ENCODE data around the gene ZNF236. TPM values are rescaled to one million over a fixed set of nuclear protein-coding genes. Genes with fewer than 3 reads are reported as not detected.

Gene ZNF236
- polyA plus RNA-seq, 3 donors = 1.7 to 6.5 (median 2.4) TPM

DNA sequence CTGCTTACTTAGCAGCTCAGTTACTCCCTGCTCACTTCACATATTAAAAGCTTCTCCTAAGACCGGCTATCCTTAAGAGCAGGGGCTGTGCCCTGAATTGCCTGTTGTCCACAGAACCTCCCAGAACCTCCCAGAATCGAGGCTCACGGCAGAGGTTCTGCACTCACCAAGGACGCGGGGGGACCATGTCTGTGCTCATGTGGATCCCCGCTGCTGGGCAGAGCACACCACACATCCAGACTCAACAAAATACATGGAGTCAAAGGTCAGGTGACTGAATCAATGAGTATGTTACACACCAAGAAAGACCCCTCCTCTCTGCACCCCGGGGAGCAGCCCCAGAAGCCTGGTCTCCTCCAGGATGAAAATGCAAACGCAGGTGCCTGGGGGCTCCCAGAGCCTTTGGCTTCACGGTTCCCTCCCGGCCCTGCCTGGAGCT lies 161.3 kb downstream of the ZNF236 start:
- Histone ChIP-seq H3K27me3 (ENCODE audit: control insufficient read depth in 2 of 2, insufficient read depth in 2 of 2, low read length in 2 of 2) (no peaks in the 10 kb centered on the region), H3K4me2 (replicated peaks; ENCODE audit: extremely low read depth, low read length, poor library complexity, severe bottlenecking) (no peak overlapping the region), H3K27ac (ENCODE audit: low read depth in 1 of 2, low read length in 2 of 2) (no peak overlapping the region), H3K4me1 (ENCODE audit: control insufficient read depth in 1 of 2, insufficient read depth in 2 of 2, low read length in 2 of 2) (peaks cover 15 to 16% of the 10 kb centered on the region in 2 donors), H2AFZ (ENCODE audit: insufficient read depth, low read depth, low read length, poor library complexity, severe bottlenecking) (no peak overlapping the region), H3K9ac (ENCODE audit: insufficient read depth, low read length, poor library complexity, severe bottlenecking) (no peak overlapping the region), H3K4me3 (replicated peaks in 1 of 3; ENCODE audit: low read depth in 2 of 3, low read length in 3 of 3) (no peak overlapping the region), H4K20me1 (ENCODE audit: insufficient read depth, low read length) (no peaks in the 10 kb centered on the region), H3K79me2 (ENCODE audit: insufficient read depth, low read length) (no peaks in the 10 kb centered on the region), H3K9me3 (replicated peaks in 1 of 2; ENCODE audit: control insufficient read depth in 1 of 2, insufficient read depth in 1 of 2, low read length in 2 of 2) (no peaks in the 10 kb centered on the region), H3K36me3 (replicated peaks in 1 of 2; ENCODE audit: control insufficient read depth in 1 of 2, insufficient read depth in 2 of 2, low read length in 2 of 2) (no peaks in the 10 kb centered on the region)
- H3K27ac Mint-ChIP-seq = peak overlapping the region in 1 of 7 donors; percentile 47
- H3K4me3 Mint-ChIP-seq = no peak overlapping the region
- H3K4me1 Mint-ChIP-seq = peaks cover 18% of the 10 kb centered on the region
- TF ChIP-seq, protein P1, sequence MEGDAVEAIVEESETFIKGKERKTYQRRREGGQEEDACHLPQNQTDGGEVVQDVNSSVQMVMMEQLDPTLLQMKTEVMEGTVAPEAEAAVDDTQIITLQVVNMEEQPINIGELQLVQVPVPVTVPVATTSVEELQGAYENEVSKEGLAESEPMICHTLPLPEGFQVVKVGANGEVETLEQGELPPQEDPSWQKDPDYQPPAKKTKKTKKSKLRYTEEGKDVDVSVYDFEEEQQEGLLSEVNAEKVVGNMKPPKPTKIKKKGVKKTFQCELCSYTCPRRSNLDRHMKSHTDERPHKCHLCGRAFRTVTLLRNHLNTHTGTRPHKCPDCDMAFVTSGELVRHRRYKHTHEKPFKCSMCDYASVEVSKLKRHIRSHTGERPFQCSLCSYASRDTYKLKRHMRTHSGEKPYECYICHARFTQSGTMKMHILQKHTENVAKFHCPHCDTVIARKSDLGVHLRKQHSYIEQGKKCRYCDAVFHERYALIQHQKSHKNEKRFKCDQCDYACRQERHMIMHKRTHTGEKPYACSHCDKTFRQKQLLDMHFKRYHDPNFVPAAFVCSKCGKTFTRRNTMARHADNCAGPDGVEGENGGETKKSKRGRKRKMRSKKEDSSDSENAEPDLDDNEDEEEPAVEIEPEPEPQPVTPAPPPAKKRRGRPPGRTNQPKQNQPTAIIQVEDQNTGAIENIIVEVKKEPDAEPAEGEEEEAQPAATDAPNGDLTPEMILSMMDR (IDR thresholded peaks at IDR 0.05) = peak; percentile 56
- intact Hi-C loops (cut with micrococcal nuclease) = loop anchor here in 1 of 2 donors (10.0 kb wide), 1 partner anchor 179 kb away; no protein-coding TSS in a partner anchor
- WGBS (ENCODE audit: insufficient coverage) = 86% methylated on average over 10 of the region's 10 CpGs
- H3K9me3 Mint-ChIP-seq = peaks cover 0 to 2% (median 0%) of the 10 kb centered on the region in 7 donors
- H3K27me3 Mint-ChIP-seq (ENCODE audit: low read depth in 3 of 3) = peaks cover 1 to 6% (median 2%) of the 10 kb centered on the region in 3 donors
- peaks cover 0 to 1% of the 10 kb centered on the region in 2 donors for H3K36me3 Mint-ChIP-seq
- no peak for DNase-seq

DNA sequence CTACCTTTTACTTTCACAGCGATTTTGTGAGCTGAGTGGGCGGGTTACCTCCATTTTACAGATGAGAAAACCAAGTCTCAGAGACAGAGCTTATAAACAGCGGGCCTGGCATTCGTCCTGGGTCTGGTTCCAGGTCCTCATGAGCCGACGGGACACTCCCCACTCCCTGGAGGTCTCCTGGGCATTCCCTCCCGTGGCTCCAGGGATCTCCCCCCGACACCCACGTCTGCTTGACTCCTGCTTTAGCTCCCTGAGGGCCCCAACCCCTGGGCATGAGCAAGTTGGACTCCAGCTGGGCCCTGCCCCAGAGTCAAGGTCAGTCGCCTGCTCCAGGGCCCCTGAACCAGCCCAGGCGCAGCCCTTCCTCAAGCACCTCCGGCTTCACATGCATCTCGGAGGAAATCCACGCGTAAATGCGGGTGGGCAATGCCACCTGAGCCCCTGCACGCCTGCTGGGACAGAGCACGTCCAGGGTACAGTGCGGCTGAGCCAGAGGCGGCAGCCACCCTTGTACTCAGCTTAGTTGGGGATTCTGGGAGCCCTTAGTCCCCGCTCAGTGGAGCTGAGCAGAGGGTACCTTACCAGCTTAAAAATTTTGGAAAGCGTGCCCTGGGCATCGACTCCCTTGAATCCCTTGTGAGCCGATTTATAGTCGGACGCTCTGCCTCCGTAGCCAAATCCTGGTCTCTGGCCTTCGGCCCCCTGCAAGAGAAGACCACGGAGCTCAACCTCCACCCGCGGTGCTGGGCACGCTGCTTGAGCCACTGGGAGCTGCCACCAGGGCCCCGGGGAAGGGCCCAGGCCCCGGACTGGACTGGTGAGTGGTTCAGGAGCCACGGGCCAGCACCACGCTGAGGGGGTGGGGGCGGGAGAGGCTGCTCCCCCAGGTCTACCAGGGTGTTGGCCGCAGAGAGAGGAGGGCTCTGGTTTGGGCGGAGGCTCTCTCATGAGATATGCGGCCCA lies 162.1 kb downstream of the ZNF236 start:
- DNase-seq = no peak
- peaks cover 0 to 2% (median 0%) of the 10 kb centered on the region in 7 donors for H3K9me3 Mint-ChIP-seq
- no peaks in the 10 kb centered on the region for H3K79me2 ChIP-seq (ENCODE audit: insufficient read depth, low read length)
- H3K36me3 Mint-ChIP-seq = peaks cover 0 to 1% of the 10 kb centered on the region in 2 donors
- peaks cover 1 to 8% (median 2%) of the 10 kb centered on the region in 3 donors for H3K27me3 Mint-ChIP-seq (ENCODE audit: low read depth in 3 of 3)
- no peaks in the 10 kb centered on the region for H3K27me3 ChIP-seq (ENCODE audit: control insufficient read depth in 2 of 2, insufficient read depth in 2 of 2, low read length in 2 of 2)
- H3K4me2 ChIP-seq (replicated peaks; ENCODE audit: extremely low read depth, low read length, poor library complexity, severe bottlenecking) = no peak overlapping the region
- 95% methylated on average over 32 of the region's 40 CpGs for WGBS (ENCODE audit: insufficient coverage)
- intact Hi-C loops (cut with micrococcal nuclease) = loop anchor here in 1 of 2 donors (10.0 kb wide), 1 partner anchor 180 kb away; no protein-coding TSS in a partner anchor
- H3K4me1 ChIP-seq (ENCODE audit: control insufficient read depth in 1 of 2, insufficient read depth in 2 of 2, low read length in 2 of 2) = peaks cover 15 to 16% of the 10 kb centered on the region in 2 donors
- H3K4me3 ChIP-seq (replicated peaks in 1 of 3; ENCODE audit: low read depth in 2 of 3, low read length in 3 of 3) = no peak overlapping the region
- no peak overlapping the region for H2AFZ ChIP-seq (ENCODE audit: insufficient read depth, low read depth, low read length, poor library complexity, severe bottlenecking)
- H3K36me3 ChIP-seq (replicated peaks in 1 of 2; ENCODE audit: control insufficient read depth in 1 of 2, insufficient read depth in 2 of 2, low read length in 2 of 2) = no peaks in the 10 kb centered on the region
- TF ChIP-seq, protein P1 (IDR thresholded peaks at IDR 0.05) = no peak
- peaks cover 18% of the 10 kb centered on the region for H3K4me1 Mint-ChIP-seq
- no peaks in the 10 kb centered on the region for H3K9me3 ChIP-seq (replicated peaks in 1 of 2; ENCODE audit: control insufficient read depth in 1 of 2, insufficient read depth in 1 of 2, low read length in 2 of 2)
- H4K20me1 ChIP-seq (ENCODE audit: insufficient read depth, low read length) = no peaks in the 10 kb centered on the region
- H3K4me3 Mint-ChIP-seq = no peak overlapping the region
- no peak overlapping the region for H3K9ac ChIP-seq (ENCODE audit: insufficient read depth, low read length, poor library complexity, severe bottlenecking)
- no peak overlapping the region for H3K27ac ChIP-seq (ENCODE audit: low read depth in 1 of 2, low read length in 2 of 2)
- H3K27ac Mint-ChIP-seq = peak overlapping the region in 1 of 7 donors; percentile 31
